ENCODE results near the gene KLC1.

The KLC1 gene

DNA sequence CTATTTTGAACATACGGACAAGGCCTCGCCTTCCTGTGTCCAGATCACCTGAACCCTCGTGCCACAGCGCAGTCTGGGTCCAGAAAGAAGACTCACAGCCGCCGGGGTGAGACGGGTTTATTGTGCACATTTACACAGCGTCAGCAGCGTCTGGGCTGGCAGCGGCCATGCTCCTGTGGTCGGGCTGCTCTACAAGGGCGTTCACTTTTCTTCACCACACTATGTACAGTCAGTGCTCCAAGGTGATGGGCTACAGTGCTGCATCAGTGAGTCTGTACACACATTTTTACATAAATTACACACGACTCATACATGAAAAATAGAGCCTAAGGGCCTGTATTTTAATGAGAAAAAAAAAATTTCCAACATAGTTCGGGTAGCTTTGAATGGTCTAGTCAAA lies 104.6 kb downstream of the KLC1 start:
- no peak for DNase-seq (ENCODE audit: low read depth in 3 of 3, low spot score in 1 of 3)

DNA sequence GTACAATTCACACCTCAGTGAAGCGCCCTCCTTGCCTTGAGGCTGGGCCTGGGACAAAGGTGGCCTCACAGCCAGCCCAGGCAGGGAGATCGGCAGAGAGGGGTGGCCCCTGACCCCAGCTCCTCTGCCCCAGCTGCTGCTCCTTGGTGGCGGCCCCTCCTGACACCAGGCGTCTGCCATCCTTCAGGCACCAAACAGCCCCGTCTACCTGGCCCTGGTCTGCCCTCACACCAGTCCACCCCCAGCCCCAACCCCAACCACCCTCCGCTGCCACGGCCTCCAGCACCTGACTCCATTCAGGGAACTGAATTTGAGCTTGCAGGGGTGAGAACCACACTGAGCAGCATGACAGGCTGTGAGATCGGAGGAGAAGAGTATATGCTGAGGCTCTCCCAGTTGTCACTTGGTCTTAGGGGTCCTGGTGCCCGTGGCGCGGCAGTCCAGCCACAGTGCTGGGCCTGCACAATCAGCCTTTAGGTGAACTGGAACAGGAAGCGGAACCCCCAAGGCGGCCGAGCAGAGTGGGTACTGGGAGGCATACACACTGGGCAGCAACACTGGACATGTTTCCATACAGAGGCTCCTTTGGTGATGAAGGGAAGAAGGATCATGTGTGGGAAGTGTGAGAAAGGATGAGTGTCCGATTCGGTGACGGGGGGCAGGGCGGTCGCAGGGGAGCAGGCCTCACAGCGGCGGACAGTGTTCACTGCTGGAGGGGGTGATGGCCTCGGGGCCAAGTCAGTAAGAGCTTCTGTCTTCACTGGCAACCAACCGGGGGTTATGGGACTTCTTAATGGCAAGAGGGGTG lies 105.3 kb downstream of the KLC1 start:
- no peak for DNase-seq (ENCODE audit: low read depth in 3 of 3, low spot score in 1 of 3)

DNA sequence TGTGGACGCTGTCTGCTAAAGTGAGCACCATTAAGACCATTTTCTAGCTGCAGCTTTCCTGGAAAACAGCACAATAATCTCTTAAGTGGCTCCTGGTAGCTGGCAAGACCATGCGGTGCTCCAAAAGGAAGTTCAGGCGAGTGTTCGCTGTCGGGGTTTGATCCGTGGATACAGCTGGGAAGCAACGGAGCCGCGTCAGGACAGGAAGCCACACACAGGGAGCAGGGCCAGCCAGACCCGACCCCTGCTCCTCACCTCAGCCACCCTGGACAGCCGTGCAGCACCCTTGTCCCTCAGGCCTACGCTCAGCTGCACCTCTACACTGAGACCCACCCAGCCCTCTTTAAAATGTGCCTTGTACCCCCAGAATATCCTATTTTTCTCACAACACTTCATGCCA lies 106.0 kb downstream of the KLC1 start:
- DNase-seq (ENCODE audit: low read depth in 3 of 3, low spot score in 1 of 3) = no peak

DNA sequence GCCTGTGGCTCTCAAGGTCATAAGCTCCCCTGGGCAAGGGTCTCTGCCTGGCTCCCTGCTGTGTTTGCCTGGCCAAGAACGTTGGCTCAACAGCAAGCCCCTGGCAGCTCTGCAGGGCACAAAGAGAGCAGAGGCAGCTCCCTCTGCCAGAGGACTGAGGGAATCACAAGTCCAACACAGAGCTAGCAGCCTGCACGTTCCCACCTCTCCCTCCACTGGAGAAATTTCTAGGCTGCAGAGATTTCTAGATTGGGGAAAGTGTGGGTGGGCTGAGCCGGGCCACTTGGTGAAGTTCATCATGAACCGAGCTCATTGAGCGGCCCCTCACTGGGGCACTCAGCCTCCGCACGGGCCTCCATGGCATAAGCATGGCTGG lies 106.4 kb downstream of the KLC1 start:
- no peak for DNase-seq (ENCODE audit: low read depth in 3 of 3, low spot score in 1 of 3)

GRCh38 chr14:103735815-103736545 lies 107.0 kb downstream of the KLC1 start:
- DNase-seq (ENCODE audit: low read depth in 3 of 3, low spot score in 1 of 3) = no peak

DNA sequence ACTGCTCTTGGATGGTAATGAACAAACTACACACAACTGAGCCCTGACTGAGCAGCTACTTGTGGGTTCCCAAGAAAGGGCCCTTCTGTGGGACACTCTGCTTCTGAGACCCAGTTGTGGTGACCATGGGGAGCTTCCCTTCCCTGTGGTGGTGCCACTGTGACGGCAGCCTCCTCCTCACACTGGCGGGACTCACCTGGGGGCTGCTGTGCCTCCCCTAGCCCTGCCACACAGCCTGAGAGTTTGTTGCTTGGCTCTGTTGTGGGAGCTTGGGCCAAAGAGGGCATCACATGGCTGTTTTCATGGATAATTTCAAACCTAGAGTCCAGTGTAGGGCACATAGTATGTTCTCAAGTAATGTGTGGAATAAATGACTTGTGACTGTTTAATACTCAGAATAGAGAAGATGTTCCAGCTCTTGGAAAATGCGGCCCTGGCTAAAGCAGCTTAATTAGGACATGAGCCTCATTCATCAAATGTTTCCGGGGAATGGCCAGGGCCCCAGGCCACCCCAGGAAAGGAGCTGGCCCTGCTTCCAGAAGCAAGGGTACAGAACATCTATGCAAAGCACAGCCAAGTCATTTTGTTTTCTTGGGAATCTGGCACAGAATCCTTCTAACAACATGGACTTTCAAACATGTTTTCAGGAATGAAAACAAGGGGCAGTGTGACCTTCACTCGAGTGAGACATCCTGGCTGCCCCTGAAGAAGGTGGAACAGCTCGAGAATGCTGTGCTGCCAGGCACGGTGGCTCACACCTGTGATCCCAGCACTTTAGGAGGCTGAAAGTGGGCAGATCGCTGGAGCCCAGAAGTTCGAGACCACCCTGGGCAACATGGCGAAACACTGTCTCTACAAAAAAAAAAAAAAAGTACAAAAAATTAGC lies 107.8 kb downstream of the KLC1 start:
- DNase-seq (ENCODE audit: low read depth in 3 of 3, low spot score in 1 of 3) = no peak

DNA sequence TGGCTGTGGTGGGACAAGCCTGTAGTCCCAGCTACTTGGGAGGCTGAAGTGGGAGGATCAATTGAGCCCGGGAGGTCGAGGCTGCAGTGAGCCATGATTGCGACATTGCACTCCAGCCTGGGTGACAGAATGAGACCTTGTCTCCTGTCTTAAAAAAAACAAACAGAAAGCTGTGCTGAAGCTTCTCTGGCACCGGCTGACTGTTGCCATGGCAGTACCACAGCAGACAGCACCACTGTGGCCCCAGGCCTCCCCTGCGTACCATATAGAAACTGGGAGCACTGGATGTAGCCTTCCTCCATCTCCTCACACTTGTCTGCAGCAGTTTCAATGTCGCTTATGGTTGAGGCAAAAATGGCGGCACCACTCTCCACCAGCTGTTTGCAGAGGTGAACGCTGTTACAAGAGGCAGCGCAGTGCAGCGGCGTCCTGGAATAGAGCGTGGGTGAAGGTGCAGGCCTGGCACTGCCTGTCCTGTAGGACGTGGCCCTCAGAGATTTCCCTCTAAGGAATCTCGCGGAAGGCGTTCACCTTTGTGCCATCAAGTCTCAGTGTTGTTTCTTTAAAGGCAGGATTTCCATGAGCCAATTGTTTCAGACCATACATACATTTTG lies 108.5 kb downstream of the KLC1 start:
- no peak for DNase-seq (ENCODE audit: low read depth in 3 of 3, low spot score in 1 of 3)

GRCh38 chr14:103738166-103738565 lies 109.2 kb downstream of the KLC1 start:
- DNase-seq (ENCODE audit: low read depth in 3 of 3, low spot score in 1 of 3) = no peak

DNA sequence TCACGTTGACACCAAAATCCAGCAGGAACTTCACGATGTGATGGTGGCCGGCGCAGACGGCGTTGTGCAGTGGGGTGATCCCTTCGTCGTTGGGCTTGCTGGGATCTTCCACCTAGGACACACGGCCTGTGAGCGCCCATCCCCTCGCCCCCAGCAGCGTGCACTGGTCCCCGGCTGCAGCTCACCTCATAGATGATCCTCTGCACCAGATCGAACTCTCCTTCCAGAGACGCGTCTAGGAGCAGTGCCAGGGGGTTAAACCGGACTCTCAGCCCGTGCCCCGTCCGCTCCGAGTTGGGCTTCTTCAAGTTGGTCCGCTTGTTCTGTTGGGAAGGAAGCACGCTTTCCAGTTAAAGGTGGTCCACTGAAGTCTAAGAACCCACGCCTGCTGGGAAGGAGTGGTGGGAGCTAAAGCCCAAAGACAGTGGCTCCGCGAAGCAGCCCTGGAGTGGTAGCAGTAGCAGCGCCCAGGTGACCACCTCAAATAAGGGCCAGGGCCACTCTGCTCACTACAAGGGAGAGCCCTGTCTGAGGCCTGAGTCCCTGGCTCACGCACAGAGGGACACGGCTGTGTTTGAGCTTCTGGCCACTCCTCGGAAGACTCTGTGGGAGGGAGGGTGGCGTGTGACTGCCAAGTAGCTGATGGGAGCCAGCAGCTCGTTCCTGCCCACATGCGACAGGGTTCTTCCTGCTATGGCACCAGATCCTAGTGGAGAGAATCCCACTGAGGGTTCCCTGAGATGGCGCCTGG lies 109.9 kb downstream of the KLC1 start:
- DNase-seq (ENCODE audit: low read depth in 3 of 3, low spot score in 1 of 3) = no peak

DNA sequence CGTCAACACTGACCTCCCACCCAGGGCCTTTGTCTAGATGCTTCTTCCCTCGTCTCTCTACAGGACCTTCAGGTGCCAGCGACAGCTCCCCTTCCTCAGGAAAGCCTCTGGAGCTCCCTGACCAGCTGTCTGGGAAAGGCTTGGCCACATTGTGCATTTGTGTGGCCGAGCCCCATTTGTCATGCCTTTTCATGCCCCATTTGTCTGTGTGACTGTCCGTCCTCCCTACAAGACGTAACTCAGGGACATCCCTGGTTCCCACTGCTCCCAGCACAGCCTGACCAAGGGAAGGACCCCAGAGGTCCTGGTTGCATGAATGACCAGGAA lies 110.4 kb downstream of the KLC1 start:
- DNase-seq (ENCODE audit: low read depth in 3 of 3, low spot score in 1 of 3) = no peak

- no peak for DNase-seq (ENCODE audit: low read depth in 3 of 3, low spot score in 1 of 3)
Observed at GRCh38 chr14:103739793-103740501, 110.9 kb downstream of the KLC1 start.

DNA sequence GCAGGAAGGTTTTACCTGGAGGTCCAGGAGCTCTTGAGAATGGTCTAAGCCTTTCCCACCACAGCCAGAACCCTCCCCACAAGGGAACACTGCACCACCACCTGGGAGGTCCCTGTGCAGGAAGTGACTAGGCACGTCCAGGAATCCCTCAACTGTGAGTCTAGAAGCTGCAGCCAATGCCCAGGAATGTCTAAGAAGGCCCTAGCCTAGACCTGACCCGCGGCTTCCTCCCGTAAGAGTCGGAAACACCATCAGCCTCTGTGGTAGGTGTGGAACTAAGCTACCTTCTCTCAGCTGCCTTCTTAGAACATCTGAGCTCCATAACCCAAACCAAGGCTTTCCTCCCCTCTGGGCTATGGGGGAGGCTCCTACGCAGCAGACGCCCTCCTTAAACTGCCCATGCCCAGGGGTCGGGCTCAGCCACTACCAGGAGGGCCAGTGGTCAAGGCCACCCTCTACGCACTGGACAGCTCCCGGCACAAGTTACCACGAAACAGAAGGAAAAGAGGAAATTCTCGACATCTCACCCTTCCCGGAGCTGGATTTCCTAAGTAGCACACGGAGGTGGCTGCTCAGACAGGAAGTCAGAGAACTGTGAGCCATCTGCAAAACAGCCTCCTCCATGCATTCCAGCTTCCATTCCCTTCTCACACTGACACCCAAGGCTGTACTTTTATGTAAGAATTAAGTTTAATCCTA lies 112.1 kb downstream of the KLC1 start:
- DNase-seq (ENCODE audit: low read depth in 3 of 3, low spot score in 1 of 3) = no peak

GRCh38 chr14:103741876-103742275 lies 112.9 kb downstream of the KLC1 start:
- DNase-seq (ENCODE audit: low read depth in 3 of 3, low spot score in 1 of 3) = no peak

- no peak for DNase-seq (ENCODE audit: low read depth in 3 of 3, low spot score in 1 of 3)
Observed at GRCh38 chr14:103742499-103743255, 113.7 kb downstream of the KLC1 start.

DNA sequence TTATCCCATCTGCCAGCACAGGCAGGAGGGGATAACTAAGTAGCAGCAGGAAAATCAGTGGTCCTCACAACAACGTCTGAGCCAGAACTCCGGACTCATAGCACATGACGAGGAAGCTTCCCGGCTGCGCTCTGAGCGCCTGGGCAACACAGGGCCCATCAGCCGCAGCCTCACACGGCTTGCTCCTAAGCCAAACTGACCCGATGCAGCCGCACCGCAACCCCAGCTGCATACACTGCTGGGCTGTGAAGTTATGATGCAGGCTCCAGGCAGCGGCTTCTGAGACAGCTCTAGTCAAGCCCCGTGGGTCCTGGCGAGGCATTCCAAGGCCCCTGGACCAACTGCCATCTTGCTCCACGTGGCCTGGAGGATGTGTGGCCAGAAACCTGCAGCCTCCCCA lies 114.7 kb downstream of the KLC1 start:
- DNase-seq (ENCODE audit: low read depth in 3 of 3, low spot score in 1 of 3) = no peak

DNA sequence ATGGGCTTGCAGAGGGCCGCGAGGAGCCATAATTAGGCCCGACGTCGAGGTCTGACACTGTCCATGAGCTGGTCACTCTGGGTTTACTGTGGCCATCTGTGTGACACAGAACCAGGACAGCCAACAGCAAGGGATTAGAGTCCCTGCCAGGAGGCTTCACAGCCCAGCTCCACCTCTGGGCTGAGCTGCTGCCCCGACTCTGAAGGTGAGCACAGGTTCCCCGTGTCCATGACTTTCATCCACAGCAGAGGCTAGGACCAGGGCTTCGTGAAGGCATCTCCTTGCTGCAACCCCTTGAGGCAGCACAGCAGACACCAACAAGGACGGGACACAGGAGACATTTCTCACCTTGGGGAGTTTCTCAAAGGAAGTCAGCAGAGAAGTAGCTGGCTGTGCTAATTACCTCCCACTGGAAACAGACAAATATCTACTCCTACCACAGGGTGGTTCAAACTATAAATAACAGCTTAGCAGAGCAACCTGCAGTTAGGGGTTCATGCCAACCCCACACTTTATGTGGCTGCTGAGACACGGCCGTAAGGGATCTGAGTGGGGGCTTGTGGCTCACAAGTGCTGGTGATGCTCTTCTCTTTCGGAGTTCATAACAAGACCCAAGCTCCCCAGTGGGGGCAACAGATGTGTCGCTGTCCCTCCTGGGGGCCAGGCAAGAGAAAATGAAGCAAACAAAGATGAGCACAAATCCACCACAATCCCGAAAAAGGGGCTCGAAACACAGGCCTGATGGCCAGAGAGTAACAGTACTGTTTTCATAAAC lies 115.8 kb downstream of the KLC1 start:
- no peak for DNase-seq (ENCODE audit: low read depth in 3 of 3, low spot score in 1 of 3)

DNA sequence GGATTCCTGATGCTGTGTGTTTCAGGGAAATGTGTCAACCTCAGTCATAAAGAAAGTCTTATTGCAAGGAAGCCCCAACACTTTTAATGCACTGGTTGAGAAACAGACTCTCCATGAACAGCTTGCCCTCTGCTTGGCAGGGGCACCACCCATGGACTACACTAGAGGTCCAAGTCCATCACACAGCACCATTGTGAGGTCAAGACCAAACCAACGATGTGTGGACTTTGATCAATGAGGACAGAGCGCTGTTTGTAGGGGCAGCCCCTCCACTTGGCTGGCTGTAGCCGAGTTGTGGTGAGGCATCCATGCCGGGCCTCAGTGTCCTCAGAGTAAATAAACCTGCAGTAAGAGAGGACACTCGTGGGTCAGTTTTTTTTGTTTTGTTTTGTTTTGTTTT lies 116.4 kb downstream of the KLC1 start:
- no peak for DNase-seq (ENCODE audit: low read depth in 3 of 3, low spot score in 1 of 3)

DNA sequence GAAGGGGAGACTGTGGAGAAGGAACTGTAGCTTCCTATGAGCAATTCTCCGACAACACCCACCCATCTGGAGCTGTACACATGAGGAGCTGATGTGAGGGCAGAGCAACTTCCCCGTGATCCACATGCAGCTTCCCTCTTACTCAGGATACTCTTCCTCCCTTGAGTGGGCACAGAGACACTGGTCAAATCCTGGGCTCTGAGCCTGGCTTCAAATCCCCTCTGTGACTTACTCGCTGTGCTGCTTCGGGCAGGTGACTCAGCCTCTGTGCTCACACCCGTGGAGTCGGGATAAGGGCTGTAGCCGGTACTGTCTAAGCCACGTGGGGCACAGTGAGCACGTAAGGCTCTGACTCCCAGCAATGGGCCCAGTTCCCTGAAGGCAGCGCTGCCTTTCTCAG lies 117.7 kb downstream of the KLC1 start:
- no peak for DNase-seq (ENCODE audit: low read depth in 3 of 3, low spot score in 1 of 3)

Measured in stimulated activated CD4-positive, alpha-beta T cell treated with anti-CD3 and anti-CD28 coated beads, TNF-alpha, amount 100 ng/mL, for 1 hour (primary cell).